PC-3 (cell line): ENCODE data around the gene GSTP1.

Experiments used
- EZH2 ChIP-seq: fragments of 300-600 bp; sonication (generic); IDR thresholded peaks from one replicate; pipeline ENCODE4 v1.6.1; 2017; ENCODE audit warnings: antibody characterized with exemption, mild to moderate bottlenecking, low read length; ENCODE audit not compliant: unreplicated experiment
- TF ChIP-seq, protein P1 (sequence below): fragments of 300-600 bp; sonication (generic); conservative IDR thresholded peaks from 2 replicates; pipeline ENCODE4 v1.5.1; 2017; ENCODE audit warnings: antibody characterized with exemption, low read depth, mild to moderate bottlenecking, low read length

DNA sequence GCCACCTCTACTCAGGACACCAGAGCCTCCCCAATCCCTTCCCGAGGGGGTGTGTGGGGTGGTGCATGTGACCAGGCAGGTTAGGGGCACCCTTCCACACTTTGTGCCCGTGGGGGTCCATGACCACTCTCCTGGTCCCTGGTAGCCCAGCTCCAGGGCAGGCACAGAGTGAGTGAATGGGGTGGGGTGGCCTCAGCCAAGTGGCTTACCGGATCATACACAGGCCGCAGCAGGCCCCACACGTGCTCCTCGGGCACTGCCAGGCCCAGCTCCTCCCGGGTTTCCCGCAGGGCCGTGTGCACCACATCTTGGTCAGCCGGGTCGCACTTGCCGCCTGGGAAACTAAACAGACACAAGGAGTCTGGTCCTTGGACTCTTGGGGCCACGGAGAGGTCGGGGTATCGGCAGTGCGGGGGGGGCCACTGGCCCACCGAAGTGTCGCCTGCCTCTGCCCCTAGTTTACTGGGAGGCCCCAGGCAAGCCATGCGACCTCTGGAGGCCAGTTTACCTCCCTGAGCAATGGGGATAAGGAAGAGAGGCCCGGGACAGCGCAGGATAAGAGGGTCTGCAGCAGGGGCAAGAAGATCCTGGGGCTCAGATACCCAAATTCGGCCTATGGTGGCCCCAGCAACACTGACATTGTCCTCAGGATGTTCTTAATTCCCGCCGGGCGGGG lies 45.2 kb downstream of the GSTP1 start:
- TF ChIP-seq, protein P1, sequence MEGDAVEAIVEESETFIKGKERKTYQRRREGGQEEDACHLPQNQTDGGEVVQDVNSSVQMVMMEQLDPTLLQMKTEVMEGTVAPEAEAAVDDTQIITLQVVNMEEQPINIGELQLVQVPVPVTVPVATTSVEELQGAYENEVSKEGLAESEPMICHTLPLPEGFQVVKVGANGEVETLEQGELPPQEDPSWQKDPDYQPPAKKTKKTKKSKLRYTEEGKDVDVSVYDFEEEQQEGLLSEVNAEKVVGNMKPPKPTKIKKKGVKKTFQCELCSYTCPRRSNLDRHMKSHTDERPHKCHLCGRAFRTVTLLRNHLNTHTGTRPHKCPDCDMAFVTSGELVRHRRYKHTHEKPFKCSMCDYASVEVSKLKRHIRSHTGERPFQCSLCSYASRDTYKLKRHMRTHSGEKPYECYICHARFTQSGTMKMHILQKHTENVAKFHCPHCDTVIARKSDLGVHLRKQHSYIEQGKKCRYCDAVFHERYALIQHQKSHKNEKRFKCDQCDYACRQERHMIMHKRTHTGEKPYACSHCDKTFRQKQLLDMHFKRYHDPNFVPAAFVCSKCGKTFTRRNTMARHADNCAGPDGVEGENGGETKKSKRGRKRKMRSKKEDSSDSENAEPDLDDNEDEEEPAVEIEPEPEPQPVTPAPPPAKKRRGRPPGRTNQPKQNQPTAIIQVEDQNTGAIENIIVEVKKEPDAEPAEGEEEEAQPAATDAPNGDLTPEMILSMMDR = no peak
- no peak for TF ChIP-seq EZH2
